Pancreas (tissue), 10 donors: ENCODE measurements around the gene NDST1. TPM values are rescaled to one million over a fixed set of nuclear protein-coding genes. Genes with fewer than 3 reads are reported as not detected.

ENCODE experiments used
- ATAC-seq, 4 donors: fragments of 200-7000 bp; cut with Tn5 transposase; one replicate each; pipeline versions ENCODE4 v1.8.0 to v1.9.1; 2020; ENCODE audit warnings: mild to moderate bottlenecking in 4 of 4, moderate library complexity in 4 of 4
- DNase-seq, 6 donors: peaks; one replicate each; pipeline ENCODE4 v3.0.0-alpha.2; 2020
- FAIRE-seq: peaks from 2 replicates; lab custom pipeline; 2012; peaks lifted over from hg19 to GRCh38; lab: Jason Lieb, UNC
- H3K27ac ChIP-seq, 4 donors: fragments of 200-600 bp; sonication (generic); 1 replicate in 3 of 4; 2 replicates in 1 of 4; pipeline versions ENCODE4 v1.5.0 to v1.8.0; 2020
- H3K27me3 ChIP-seq, 4 donors: fragments of 200-600 bp; one replicate each; pipeline ENCODE4 v1.8.0; 2021
- H3K36me3 ChIP-seq, 3 donors: fragments of 200-600 bp; sonication (generic) in 1 of 3; one replicate each; pipeline versions ENCODE4 v1.5.0 to v1.8.0; 2020 to 2021
- H3K4me1 ChIP-seq, 3 donors: fragments of 200-600 bp; one replicate each; pipeline ENCODE4 v1.8.0; 2021
- H3K4me3 ChIP-seq, 4 donors: fragments of 200-600 bp; sonication (generic) in 2 of 4; one replicate each; pipeline versions ENCODE4 v1.5.0 to v1.8.0; 2020 to 2021
- H3K9me3 ChIP-seq, 4 donors: fragments of 200-600 bp; one replicate each; pipeline ENCODE4 v1.8.0; 2021
- CTCF ChIP-seq, 4 donors: fragments of 200-600 bp; sonication (generic) in 3 of 4; IDR thresholded peaks; one replicate each; pipeline versions ENCODE4 v1.5.0 to v1.8.0; 2021; ENCODE audit warnings: antibody characterized with exemption in 4 of 4
- WGBS, 2 donors: extraction: QIAGEN DNeasy Blood & Tissue Kit; methylation state at CpG; one replicate each; pipeline ENCODE4 v1.1.7; 2013; 5-methylcytosine and 5-hydroxymethylcytosine counted together
- intact Hi-C, 3 donors: fragments of 100-400 bp; cut with DNase I; formaldehyde crosslinking; loops; one replicate each; pipeline versions ENCODE4 v1.11.1 to v1.14.2; 2022
- polyA plus RNA-seq, 2 donors: library from polyadenylated mRNA; stranded (reverse); fragments of 200-250 nt; gene quantifications; one replicate each; pipeline ENCODE4 v1.2.3, GENCODE V29; 2013
- total RNA-seq, 6 donors: library from RNA; stranded (reverse); fragmentation: NEBNext Ultra II Directional in 4 of 6; extraction: Animal tissue kit (Norgen Biotek cat#: 25700) in 4 of 6; gene quantifications; one replicate each; pipeline versions ENCODE4 v1.2.1 to v1.2.4, GENCODE V29; 2021 to 2023
- donor health status: healthy with polysubstance abuse.
- donor health status: DM: no; HTN: no; CAD: no; lungs with moderate emphysema.
- donor health status: DM: no; HTN: no; CAD: no.
- donor health status: control.
- donor health status: control.
- donor health status: Bipolar disorder and iron deficiency.
- donor health status: DM: yes; HTN: yes; CAD: no.
- donor health status: DM: no; HTN: no; CAD: no.
- donor health status: DM: no; HTN: no; CAD: no.
- donor health status: DM: yes; HTN: yes; CAD: no.

NDST1 gene
- total and polyA plus RNA-seq, 8 donors = 9.9 to 57.2 (median 39.8) TPM

GRCh38 chr5:150530951-150531588 is 23.1 kb downstream of the NDST1 start:
- ATAC-seq = no peak
- WGBS, 2 donors = 90% methylated on average over 9 of the region's 9 CpGs
- Histone ChIP-seq H3K4me1 (peaks cover 0 to 7% (median 6%) of the 10 kb centered on the region in 3 donors), H3K36me3 (peaks cover 0 to 38% (median 17%) of the 10 kb centered on the region in 3 donors), H3K27ac (no peak overlapping the region), H3K27me3 (no peaks in the 10 kb centered on the region), H3K4me3 (no peak overlapping the region), H3K9me3 (no peaks in the 10 kb centered on the region)
- FAIRE-seq = no peak
- no peak for DNase-seq
- no peak for TF ChIP-seq CTCF (IDR thresholded peaks at IDR 0.05)
- intact Hi-C loops = no loop called here

- FAIRE-seq = no peak
- peaks cover 0 to 42% (median 17%) of the 10 kb centered on the region in 3 donors for H3K36me3 ChIP-seq
- no peaks in the 10 kb centered on the region for H3K27me3 ChIP-seq
- no peak overlapping the region for H3K4me3 ChIP-seq
- no peaks in the 10 kb centered on the region for H3K9me3 ChIP-seq
- ATAC-seq = no peak
- no peak overlapping the region for H3K27ac ChIP-seq
- intact Hi-C loops = no loop called here
- TF ChIP-seq CTCF (IDR thresholded peaks at IDR 0.05) = no peak
- 85 to 88% methylated on average over 9 of the region's 9 CpGs for WGBS, 2 donors
- peaks cover 0 to 1% (median under 1%) of the 10 kb centered on the region in 3 donors for H3K4me1 ChIP-seq
- no peak for DNase-seq
Observed at GRCh38 chr5:150531686-150532085, 23.8 kb downstream of the NDST1 start.

- H3K27me3 ChIP-seq = no peaks in the 10 kb centered on the region
- H3K4me1 ChIP-seq = no peaks in the 10 kb centered on the region
- intact Hi-C loops = no loop called here
- no peak for DNase-seq
- H3K4me3 ChIP-seq = no peak overlapping the region
- no peaks in the 10 kb centered on the region for H3K9me3 ChIP-seq
- WGBS, 2 donors = 92 to 93% methylated on average over 7 of the region's 7 CpGs
- H3K27ac ChIP-seq = no peak overlapping the region
- ATAC-seq = no peak
- H3K36me3 ChIP-seq = peaks cover 0 to 45% (median 17%) of the 10 kb centered on the region in 3 donors
- FAIRE-seq = no peak
- TF ChIP-seq CTCF (IDR thresholded peaks at IDR 0.05) = no peak
Observed at GRCh38 chr5:150532151-150532550, 24.2 kb downstream of the NDST1 start.

GRCh38 chr5:150532996-150533395 is 25.1 kb downstream of the NDST1 start:
- 79 to 86% methylated on average over 5 of the region's 5 CpGs for WGBS, 2 donors
- intact Hi-C loops = no loop called here

More at GRCh38 chr5:150532996-150533395, 25.1 kb downstream of the NDST1 start:
- Histone ChIP-seq H3K27ac (no peak overlapping the region), H3K9me3 (no peaks in the 10 kb centered on the region), H3K4me3 (no peak overlapping the region), H3K27me3 (no peaks in the 10 kb centered on the region), H3K36me3 (peaks cover 0 to 46% (median 17%) of the 10 kb centered on the region in 3 donors), H3K4me1 (no peaks in the 10 kb centered on the region)
- DNase-seq (no peak), ATAC-seq (no peak), FAIRE-seq (no peak)
- TF ChIP-seq CTCF (IDR thresholded peaks at IDR 0.05) = no peak
